ENCODE results near the gene EML3. TPM values are rescaled to one million over a fixed set of nuclear protein-coding genes. Genes with fewer than 3 reads are reported as not detected.

EML3 gene
- total RNA-seq, 1 donor from 2014 or later = 29.7 TPM

DNA sequence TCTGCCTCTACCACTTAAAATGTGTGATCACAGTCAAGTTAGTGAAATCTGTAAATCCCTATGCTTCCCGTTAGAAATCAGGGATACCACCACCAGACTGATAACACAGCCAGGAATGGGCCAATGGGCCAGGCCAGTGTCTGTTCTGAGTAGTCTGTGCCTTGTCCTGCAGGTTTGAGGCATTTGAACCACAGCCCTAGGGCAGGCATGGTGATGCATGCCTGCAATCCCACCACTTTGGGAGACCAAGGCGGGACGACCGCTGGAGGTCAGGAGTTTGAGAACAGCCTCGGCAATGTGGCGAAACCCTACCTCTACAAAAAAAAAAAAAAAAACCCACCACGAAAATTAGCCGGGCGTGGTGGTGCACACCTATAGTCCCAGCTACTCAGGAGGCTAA, 53.9 kb downstream of the EML3 start:
- TF ChIP-seq, protein P1, sequence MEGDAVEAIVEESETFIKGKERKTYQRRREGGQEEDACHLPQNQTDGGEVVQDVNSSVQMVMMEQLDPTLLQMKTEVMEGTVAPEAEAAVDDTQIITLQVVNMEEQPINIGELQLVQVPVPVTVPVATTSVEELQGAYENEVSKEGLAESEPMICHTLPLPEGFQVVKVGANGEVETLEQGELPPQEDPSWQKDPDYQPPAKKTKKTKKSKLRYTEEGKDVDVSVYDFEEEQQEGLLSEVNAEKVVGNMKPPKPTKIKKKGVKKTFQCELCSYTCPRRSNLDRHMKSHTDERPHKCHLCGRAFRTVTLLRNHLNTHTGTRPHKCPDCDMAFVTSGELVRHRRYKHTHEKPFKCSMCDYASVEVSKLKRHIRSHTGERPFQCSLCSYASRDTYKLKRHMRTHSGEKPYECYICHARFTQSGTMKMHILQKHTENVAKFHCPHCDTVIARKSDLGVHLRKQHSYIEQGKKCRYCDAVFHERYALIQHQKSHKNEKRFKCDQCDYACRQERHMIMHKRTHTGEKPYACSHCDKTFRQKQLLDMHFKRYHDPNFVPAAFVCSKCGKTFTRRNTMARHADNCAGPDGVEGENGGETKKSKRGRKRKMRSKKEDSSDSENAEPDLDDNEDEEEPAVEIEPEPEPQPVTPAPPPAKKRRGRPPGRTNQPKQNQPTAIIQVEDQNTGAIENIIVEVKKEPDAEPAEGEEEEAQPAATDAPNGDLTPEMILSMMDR (conservative IDR thresholded peaks at IDR 0.05; ENCODE audit: low read depth, low read length) = no peak
- no peak for DNase-seq (ENCODE audit: low read depth)
- H3K4me3 ChIP-seq (ENCODE audit: low read depth, low read length) = no peak overlapping the region

DNA sequence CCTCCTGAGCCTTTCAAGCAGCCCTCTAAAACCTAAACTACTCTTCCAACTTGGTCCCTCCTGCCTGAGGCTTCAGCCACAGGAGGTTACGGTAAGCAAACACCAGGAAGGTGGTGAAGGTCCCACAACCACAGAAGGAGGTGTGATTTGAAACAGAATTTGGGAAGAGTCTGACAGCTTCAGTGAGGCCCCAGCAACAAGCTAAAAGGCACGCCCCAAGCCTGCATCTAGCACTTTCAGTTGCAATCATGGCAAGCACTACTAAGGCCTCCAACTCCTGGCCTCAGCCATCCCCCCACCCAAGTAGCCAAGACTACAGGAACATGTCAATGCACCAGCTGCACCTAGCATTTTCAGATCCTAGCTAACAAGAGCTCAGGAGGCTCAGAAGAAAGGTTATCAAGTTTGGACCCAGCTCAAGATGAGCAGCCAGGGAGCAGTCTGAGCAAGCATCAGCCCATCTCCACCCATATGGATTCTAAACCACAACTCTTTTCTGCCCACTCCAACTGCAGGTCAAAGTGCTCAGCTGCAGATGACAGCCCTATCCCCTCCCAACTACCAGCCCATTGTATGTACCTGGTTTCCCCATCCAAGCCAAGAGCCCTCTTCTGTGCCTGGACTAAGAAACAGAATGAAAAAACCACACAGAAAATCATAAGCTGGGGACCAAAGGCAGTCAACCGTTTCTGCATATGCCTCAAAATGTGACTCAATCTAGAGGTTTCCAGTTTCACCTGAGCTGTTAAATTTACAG, 55.5 kb downstream of the EML3 start:
- no peak for DNase-seq (ENCODE audit: low read depth)
- TF ChIP-seq, protein P1 (conservative IDR thresholded peaks at IDR 0.05; ENCODE audit: low read depth, low read length) = no peak

DNA sequence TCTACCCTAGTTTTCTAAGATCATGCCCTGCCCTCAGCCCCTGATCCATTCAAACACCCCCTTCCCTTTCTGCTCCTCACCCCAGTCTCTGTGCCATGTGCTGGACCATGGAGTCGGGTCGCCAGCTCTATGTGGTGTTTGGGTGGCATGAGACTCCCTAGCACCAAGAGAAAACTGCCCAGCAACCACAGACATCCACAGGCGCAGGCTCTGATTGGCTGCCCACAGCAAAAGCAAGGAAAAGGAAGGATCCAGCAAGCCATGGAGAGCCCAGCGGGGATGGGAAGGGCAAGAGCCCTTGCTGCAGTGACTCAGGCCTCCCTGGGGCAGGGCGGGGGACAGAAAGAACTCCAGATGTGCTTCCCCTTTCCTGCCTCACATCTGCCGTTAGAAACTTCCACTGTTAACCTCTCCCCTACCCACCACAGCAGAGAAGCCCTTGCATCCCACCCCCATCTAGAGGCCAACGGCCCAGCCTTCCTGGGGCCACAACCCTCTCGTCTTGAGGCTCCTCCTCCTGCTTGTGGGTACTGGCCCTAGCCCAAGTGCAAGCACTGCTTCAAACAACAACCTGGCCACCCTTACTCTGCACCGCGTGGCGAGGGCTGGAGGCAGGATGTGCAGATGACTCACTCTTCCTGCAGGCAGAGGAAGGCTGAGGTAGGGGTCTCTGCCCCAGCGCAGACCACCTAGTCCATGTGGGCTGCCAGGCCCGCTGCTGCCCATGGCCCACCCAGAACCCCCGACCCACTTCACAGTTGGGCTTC, 56.3 kb downstream of the EML3 start:
- TF ChIP-seq, protein P1 (conservative IDR thresholded peaks at IDR 0.05; ENCODE audit: low read depth, low read length) = no peak
- peak overlapping the region; percentile 54 for H3K4me3 ChIP-seq (ENCODE audit: low read depth, low read length)

More for the DNA sequence above, 55.5 kb downstream of the EML3 start:
- no peak overlapping the region for H3K4me3 ChIP-seq (ENCODE audit: low read depth, low read length)

DNA sequence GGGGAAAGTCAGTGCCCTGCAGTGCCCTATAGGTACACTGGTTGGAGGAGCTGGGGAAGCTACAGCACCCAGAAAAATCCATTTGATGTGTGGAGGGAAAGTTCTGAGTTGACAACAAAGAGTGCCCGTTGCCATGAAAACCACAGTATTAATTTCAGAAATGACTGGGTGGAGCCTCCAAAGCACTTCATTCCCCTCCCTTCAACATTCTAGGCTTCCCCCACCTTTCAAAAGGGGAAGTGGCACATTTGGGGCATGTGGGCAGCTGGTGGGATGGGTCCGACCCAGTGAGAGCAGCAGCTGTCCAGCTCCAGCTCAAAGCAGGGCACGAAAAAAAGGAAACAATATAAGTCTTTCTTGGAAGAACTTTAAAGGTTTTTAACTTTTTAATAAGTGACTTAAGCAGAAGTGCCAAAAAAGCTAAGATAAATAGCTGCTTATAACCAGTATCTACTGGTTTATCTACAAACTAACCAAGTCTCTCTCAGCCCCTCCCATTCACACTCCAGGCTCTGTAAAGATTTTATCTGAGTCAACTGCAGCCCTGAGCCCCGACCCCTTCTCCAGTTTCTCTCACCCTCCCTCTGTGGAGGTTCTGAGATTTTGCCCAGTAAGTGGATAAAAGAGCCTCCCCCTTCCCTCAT, 57.0 kb downstream of the EML3 start:
- TF ChIP-seq, protein P1 (conservative IDR thresholded peaks at IDR 0.05; ENCODE audit: low read depth, low read length) = no peak
- peak overlapping the region; percentile 54 for H3K4me3 ChIP-seq (ENCODE audit: low read depth, low read length)
- DNase-seq (ENCODE audit: low read depth) = no peak

More for the DNA sequence above, 56.3 kb downstream of the EML3 start:
- peak; percentile 84 for DNase-seq (ENCODE audit: low read depth)

DNA sequence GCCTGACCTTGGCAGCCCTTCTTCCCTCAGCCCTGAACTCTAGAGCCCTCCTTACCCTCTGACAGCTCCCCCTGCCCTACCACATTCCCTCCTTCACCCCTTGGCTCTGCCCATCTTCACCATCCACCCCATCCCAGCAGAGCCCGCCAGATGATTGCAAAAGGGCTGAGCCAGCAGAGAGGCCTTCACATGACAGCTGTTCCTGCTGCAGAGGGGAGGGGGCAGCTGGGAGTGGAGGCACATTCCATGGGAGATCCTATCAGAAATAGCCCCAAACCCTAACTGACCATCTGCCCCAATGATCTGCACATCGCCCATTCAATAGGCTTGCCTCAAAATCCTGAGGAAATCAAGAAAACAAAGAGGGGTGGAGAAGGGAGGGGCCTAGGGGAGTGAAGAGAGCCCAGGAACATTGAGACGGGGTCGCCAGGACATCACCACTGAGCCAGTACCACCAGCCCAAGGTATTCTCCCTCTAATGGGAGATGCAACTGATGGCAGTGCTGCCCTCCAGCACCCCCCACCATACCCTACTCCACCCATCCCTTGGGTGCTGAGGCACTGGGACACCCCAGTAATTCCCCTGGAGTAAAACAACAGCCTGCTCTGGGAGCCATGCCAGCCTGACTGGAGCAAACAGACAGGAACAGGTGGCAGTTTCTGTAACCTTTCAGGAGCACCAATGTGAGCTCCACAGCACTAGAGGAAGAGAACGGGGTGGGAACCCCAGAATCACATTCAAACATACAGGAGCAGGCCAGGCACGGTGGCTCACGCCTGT, 58.0 kb downstream of the EML3 start:
- TF ChIP-seq, protein P1 (conservative IDR thresholded peaks at IDR 0.05; ENCODE audit: low read depth, low read length) = no peak
- DNase-seq (ENCODE audit: low read depth) = no peak
- peak overlapping the region; percentile 29 for H3K4me3 ChIP-seq (ENCODE audit: low read depth, low read length)

DNA sequence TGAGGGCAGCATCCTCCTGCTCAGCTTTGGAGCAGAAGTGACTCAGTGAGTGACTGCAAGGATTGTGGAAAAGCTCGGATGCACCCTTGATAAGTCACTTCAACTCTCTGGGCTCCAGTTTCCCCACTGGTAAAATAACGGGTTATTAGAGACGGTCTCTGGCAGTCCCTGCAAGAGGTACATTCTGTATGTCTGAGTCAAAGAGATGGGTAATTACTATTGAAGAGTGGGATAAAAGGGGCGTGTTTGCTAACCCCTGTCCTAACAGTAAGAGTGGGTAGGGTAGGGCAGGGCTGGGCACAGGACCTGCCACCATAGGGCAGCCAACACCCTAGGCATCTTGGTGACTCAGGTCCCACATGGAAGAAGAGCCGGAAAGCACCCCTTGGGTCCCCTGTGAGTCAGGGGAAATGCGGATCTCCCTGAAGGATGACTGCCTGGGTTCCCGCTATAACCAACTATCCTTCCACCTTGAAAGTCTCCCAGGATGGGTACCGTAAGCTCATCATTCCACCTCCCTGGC, 58.7 kb downstream of the EML3 start:
- peak; percentile 77 for DNase-seq (ENCODE audit: low read depth)
- TF ChIP-seq, protein P1 (conservative IDR thresholded peaks at IDR 0.05; ENCODE audit: low read depth, low read length) = no peak
- peak overlapping the region; percentile 29 for H3K4me3 ChIP-seq (ENCODE audit: low read depth, low read length)

Data from epithelial cell of proximal tubule (primary cell).